Measurements from ENCODE around the gene DEGS2.

Gene DEGS2

DNA sequence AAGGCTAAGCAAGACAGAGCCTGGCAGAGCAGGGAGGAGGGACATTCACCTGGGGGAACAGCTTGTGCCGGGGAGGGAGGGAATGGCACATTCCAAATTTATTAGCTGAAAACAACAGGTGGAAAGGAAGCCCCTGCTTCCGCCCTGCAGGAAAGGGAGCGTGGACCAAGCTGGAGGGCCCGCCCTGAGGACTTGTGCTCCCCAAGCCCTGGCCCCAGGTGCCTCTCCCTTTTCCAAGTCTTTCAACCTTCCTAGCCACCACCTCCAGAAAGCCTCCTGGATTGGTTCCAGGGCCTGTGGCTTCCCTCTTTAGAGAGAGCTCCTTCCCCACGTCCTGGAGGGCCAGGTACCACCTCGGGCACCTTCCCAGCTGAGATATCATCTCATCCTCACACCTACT lies 2.7 kb downstream of the DEGS2 start:
- TF ChIP-seq, protein P1, sequence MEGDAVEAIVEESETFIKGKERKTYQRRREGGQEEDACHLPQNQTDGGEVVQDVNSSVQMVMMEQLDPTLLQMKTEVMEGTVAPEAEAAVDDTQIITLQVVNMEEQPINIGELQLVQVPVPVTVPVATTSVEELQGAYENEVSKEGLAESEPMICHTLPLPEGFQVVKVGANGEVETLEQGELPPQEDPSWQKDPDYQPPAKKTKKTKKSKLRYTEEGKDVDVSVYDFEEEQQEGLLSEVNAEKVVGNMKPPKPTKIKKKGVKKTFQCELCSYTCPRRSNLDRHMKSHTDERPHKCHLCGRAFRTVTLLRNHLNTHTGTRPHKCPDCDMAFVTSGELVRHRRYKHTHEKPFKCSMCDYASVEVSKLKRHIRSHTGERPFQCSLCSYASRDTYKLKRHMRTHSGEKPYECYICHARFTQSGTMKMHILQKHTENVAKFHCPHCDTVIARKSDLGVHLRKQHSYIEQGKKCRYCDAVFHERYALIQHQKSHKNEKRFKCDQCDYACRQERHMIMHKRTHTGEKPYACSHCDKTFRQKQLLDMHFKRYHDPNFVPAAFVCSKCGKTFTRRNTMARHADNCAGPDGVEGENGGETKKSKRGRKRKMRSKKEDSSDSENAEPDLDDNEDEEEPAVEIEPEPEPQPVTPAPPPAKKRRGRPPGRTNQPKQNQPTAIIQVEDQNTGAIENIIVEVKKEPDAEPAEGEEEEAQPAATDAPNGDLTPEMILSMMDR (conservative IDR thresholded peaks at IDR 0.05): no peak
- no peak for TF ChIP-seq ZFX (IDR thresholded peaks at IDR 0.05)
- peak overlapping the region; percentile 86 for H3K27ac ChIP-seq

DNA sequence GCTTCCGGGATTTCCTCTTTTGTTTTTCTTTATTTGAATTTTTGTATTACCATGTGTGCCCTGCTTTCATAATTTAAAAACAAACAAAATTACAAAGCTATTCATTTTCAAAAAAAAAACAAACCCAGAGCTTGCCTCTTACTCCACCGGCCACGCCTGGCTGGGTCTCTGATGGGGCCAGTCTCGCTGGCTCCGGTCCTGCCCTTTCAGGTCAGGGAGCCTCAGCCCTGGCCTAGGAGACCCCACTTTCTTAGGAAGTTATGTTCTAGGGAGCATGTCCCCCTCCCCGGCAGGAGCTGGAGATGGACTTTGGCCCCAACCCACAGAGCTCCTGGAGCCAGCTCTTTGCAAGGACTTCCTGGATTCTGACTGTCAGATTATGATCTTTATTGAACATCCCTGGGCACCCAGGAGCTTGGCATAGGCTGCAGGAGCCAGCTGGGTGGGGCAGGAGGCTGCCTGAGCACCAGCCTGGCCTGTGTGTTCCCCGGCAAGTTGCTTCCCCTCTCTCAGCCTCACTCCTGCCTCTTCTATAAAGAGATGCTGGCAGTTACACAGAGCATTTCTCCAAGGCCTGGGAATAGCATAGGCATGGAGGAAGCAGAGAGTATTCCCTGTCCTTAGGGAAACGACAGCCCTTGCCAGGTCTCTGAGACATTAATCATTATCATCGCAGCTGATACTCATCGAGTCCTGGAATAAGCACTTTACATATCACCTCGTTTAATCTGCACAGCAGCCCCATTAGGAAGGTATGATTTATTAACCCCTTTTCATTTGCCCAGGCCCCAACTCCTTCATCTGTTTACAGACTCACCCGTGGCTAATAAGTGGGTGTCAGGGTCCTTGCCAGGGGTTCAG lies 3.5 kb downstream of the DEGS2 start:
- H3K27ac ChIP-seq: peak overlapping the region; percentile 86
- TF ChIP-seq ZFX (IDR thresholded peaks at IDR 0.05): no peak
- TF ChIP-seq, protein P1 (conservative IDR thresholded peaks at IDR 0.05): no peak

DNA sequence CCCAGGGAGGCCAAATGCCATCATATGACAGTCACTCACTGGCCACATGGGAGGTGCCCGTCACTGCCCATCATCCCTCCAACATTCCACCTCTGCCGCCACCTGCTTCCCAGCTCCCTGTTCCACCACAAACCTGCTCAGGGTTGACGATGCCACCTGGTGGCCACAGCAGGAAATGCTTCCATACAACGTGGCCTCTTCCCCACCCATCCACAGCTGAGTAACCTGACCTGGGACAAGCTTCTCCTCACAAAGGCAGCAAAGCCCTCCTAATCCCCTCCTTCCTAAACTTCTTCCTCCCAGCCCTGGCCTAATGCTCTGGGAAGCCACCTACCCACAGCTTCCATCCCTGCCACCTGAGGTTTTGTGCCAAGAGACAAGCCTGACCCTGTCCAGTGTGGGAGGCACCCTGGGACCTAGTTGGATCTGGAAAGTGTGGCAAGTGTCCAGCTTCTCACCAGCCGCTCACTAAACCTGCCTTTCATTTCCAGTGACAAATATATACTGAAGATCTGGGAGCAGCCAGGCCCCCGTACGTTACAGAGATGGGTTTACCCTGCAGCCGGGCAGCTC lies 4.3 kb downstream of the DEGS2 start:
- H3K27ac ChIP-seq: peak overlapping the region; percentile 86

DNA sequence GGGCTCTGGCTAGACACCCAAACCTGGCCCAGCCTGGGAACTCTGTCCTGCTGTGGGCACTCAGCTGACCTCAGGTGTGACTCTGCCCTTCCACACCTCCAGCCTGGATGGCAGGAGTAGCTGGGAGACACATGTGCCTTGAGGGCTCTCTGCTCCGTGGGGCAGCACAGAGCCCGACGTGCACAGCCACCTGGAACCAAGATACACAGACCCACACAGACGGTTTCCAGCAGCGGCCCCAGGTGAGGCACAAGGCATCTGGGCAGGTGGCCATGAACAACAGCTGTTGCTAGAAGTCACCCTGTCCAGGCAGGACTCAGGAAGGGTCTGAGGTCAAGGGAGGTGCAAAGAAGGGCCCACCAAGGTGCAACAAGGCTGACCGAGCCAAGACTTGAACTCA lies 5.9 kb downstream of the DEGS2 start:
- no peak for TF ChIP-seq ZFX (IDR thresholded peaks at IDR 0.05)
- TF ChIP-seq, protein P1 (conservative IDR thresholded peaks at IDR 0.05): no peak
- H3K27ac ChIP-seq: no peak overlapping the region

More for the DNA sequence above, 4.3 kb downstream of the DEGS2 start:
- no peak for TF ChIP-seq ZFX (IDR thresholded peaks at IDR 0.05)
- TF ChIP-seq, protein P1 (conservative IDR thresholded peaks at IDR 0.05): peak; percentile 90

DNA sequence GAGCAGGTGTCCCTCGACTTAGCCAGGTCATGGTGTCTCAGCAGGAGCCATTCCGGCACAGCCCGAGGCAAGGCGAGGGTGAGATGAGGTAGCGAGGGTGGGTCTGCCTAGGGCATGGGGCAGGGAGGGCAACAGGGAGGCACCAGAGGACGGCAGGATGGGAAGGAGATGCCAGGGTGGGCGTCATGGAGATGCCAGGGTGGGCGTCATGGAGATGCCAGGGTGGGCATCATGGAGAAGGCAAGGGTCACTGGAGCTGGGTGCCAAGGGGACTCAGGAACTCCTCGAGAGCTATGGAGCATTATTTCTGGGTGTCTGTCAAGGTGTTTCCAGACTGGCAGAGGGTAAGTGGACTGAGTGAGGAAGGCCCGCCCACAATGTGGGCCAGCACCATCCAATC lies 7.4 kb downstream of the DEGS2 start:
- no peak for TF ChIP-seq ZFX (IDR thresholded peaks at IDR 0.05)
- TF ChIP-seq, protein P1 (conservative IDR thresholded peaks at IDR 0.05): no peak

DNA sequence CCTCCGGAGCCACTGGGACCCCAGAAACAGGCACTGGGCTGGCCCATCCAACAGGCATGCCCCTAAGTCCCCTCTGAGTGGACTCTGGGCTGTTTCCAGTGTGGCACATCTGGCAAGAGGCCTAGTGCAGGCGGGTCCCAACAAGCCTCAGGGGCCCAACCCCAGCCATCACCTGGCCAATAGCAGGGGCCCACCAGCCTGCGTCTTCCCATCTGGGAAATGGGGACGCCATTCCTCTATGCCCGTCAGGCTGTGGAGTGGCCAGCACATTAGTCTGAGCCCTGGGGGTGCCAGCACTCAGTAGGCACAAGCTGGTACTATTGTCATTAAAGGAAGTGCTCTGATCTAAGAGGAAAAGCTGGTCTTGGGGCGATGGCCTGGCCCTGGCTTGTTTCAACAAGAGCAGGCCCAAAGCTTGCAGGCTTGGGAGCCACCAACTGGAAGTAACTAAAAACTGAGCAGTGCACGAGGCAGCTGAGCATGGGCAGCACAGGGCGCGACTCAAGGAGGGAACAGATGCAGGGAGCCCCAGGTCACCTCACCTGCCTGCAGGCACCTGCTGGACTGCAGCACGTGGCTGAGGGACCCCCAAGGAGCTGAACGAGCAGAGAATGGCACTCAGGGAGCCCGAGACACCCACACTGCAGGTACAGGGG lies 8.4 kb downstream of the DEGS2 start:
- H3K27ac ChIP-seq: peak overlapping the region; percentile 71
- TF ChIP-seq, protein P1 (conservative IDR thresholded peaks at IDR 0.05): no peak
- no peak for TF ChIP-seq ZFX (IDR thresholded peaks at IDR 0.05)

More for the DNA sequence above, 7.4 kb downstream of the DEGS2 start:
- H3K27ac ChIP-seq: no peak overlapping the region
